Spleen (tissue), 11 donors: ENCODE measurements around the gene UBL5. TPM values are rescaled to one million over a fixed set of nuclear protein-coding genes. Genes with fewer than 3 reads are reported as not detected.
"Not testable (repeated sequence)": the region's sequence is repeated elsewhere in the genome, so short reads cannot be mapped to it uniquely, and the experiment has no call there.

Experiments
- DNase-seq: peaks from one replicate; pipeline ENCODE4 v3.0.0-alpha.2; 2020
- H3K27ac ChIP-seq, 8 donors: fragments of 200-600 bp; sonication (generic) in 7 of 8; 1 replicate in 4 of 8; 2 replicates in 4 of 8; pipeline versions ENCODE4 v1.5.0 to v1.8.0; 2016 to 2021; ENCODE audit warnings: inconsistent platforms in 4 of 8, mild to moderate bottlenecking in 4 of 8, moderate library complexity in 1 of 8
- H3K27me3 ChIP-seq, 7 donors: fragments of 200-600 bp; sonication (generic) in 6 of 7; replicated peaks in 1 of 7; 1 replicate in 4 of 7; 2 replicates in 3 of 7; pipeline versions ENCODE4 v1.5.0 to v1.8.0; 2016 to 2021; ENCODE audit warnings: inconsistent platforms in 3 of 7, mild to moderate bottlenecking in 1 of 7
- H3K36me3 ChIP-seq, 6 donors: fragments of 200-600 bp; sonication (generic) in 5 of 6; 1 replicate in 4 of 6; 2 replicates in 2 of 6; pipeline versions ENCODE4 v1.5.0 to v1.8.0; 2016 to 2021; ENCODE audit warnings: inconsistent platforms in 2 of 6
- H3K4me1 ChIP-seq, 6 donors: fragments of 200-600 bp; sonication (generic) in 5 of 6; 1 replicate in 3 of 6; 2 replicates in 3 of 6; pipeline versions ENCODE4 v1.5.0 to v1.8.0; 2016 to 2021; ENCODE audit warnings: inconsistent platforms in 3 of 6
- H3K4me3 ChIP-seq, 8 donors: fragments of 200-600 bp; sonication (generic) in 7 of 8; 1 replicate in 4 of 8; 2 replicates in 4 of 8; pipeline versions ENCODE4 v1.5.0 to v1.8.0; 2016 to 2021; ENCODE audit warnings: inconsistent platforms in 4 of 8, mild to moderate bottlenecking in 4 of 8, moderate library complexity in 2 of 8
- H3K9me3 ChIP-seq, 8 donors: fragments of 200-600 bp; sonication (generic) in 7 of 8; 1 replicate in 4 of 8; 2 replicates in 4 of 8; pipeline versions ENCODE4 v1.5.0 to v1.8.0; 2016 to 2021; ENCODE audit warnings: inconsistent platforms in 4 of 8
- POLR2A ChIP-seq, 3 donors: fragments of 450-650 bp; IDR thresholded peaks; one replicate each; pipeline ENCODE4 v1.5.1; 2017; ENCODE audit warnings: antibody characterized with exemption in 3 of 3, mild to moderate bottlenecking in 1 of 3
- POLR2AphosphoS5 ChIP-seq, 3 donors: sonication (generic); formaldehyde crosslinking; IDR thresholded peaks; one replicate each; pipeline ENCODE4 v1.5.1; 2017; ENCODE audit warnings: antibody characterized with exemption in 3 of 3
- WGBS, 5 donors: extraction: QIAGEN DNeasy Blood & Tissue Kit in 3 of 5; methylation state at CpG; one replicate each; pipeline versions ENCODE4 v1.1.5 to v1.1.7; 2013 to 2018; 5-methylcytosine and 5-hydroxymethylcytosine counted together
- intact Hi-C: fragments of 100-400 bp; cut with DNase I; formaldehyde crosslinking; loops from one replicate; pipeline ENCODE4 v1.15.0; 2023; ENCODE audit warnings: low total_unique reads
- polyA plus RNA-seq, 3 donors: library from polyadenylated mRNA; stranded (reverse); fragments of 200-250 nt; gene quantifications; one replicate each; pipeline ENCODE4 v1.2.1, GENCODE V29; 2013
- total RNA-seq, 7 donors: library from RNA; depleted of rRNA in 3 of 7; stranded (reverse); fragments of >200 nt in 3 of 7; fragmentation: NEBNext Ultra II Directional in 4 of 7; extraction: Animal tissue kit (Norgen Biotek cat#: 25700) in 4 of 7; gene quantifications; one replicate each; pipeline versions ENCODE4 v1.1.0 to v1.2.1, GENCODE V29; 2016 to 2021
- TF ChIP-seq, protein P1 (sequence below), 11 experiments: fragments of 200-600 bp in 7 of 11; fragments of 450-650 bp in 4 of 11; sonication (generic) in 4 of 11; IDR thresholded peaks in 8 of 11; conservative IDR thresholded peaks in 3 of 11; 1 replicate in 7 of 11; 2 replicates in 4 of 11; pipeline versions ENCODE4 v1.4.0 to v1.8.0; 2016 to 2021; ENCODE audit warnings: antibody characterized with exemption in 11 of 11, inconsistent platforms in 4 of 11, mild to moderate bottlenecking in 1 of 11
- donor health status: healthy with polysubstance abuse.
- donor health status: DM: no; HTN: no; CAD: no; lungs with moderate emphysema.
- donor health status: DM: no; HTN: no; CAD: no.
- donor health status: Bipolar disorder and iron deficiency.
- donor health status: healthy.
- donor health status: DM: no; HTN: no; CAD: no.
- donor health status: DM: yes; HTN: yes; CAD: no.

UBL5 gene
- total and polyA plus RNA-seq, 10 donors = 180 to 778 (median 269) TPM

- peaks cover 0 to 19% (median 12%) of the 10 kb centered on the region in 8 donors for H3K9me3 ChIP-seq
- H3K4me3 ChIP-seq = peak within 1 kb of the TSS; percentile 72 to 97 (median 90)
- H3K27ac ChIP-seq = peak within 1 kb of the TSS; percentile 73 to 99 (median 94)
- DNase-seq = peak; percentile 100
- H3K36me3 ChIP-seq = peaks cover 0 to 30% (median 8%) of the 10 kb centered on the region in 6 donors
- TF ChIP-seq POLR2A (IDR thresholded peaks at IDR 0.05) (peak in 2 of 3 donors; percentile 21 to 23), POLR2AphosphoS5 (IDR thresholded peaks at IDR 0.05) (peak; percentile 87 to 94 (median 88))
- TF ChIP-seq, protein P1, sequence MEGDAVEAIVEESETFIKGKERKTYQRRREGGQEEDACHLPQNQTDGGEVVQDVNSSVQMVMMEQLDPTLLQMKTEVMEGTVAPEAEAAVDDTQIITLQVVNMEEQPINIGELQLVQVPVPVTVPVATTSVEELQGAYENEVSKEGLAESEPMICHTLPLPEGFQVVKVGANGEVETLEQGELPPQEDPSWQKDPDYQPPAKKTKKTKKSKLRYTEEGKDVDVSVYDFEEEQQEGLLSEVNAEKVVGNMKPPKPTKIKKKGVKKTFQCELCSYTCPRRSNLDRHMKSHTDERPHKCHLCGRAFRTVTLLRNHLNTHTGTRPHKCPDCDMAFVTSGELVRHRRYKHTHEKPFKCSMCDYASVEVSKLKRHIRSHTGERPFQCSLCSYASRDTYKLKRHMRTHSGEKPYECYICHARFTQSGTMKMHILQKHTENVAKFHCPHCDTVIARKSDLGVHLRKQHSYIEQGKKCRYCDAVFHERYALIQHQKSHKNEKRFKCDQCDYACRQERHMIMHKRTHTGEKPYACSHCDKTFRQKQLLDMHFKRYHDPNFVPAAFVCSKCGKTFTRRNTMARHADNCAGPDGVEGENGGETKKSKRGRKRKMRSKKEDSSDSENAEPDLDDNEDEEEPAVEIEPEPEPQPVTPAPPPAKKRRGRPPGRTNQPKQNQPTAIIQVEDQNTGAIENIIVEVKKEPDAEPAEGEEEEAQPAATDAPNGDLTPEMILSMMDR (IDR thresholded peaks at IDR 0.05 in 8 of 11, conservative IDR thresholded peaks at IDR 0.05 in 3 of 11) = peak in 2 of 11 experiments; percentile 25 to 30
- no peaks in the 10 kb centered on the region for H3K27me3 ChIP-seq
- 0 to 1% (median 1%) methylated on average over 71 to 82 of the region's 82 CpGs for WGBS, 5 donors
- intact Hi-C loops = no loop called here
- peaks cover 9 to 36% (median 24%) of the 10 kb centered on the region in 6 donors for H3K4me1 ChIP-seq
These were observed 8.8 kb upstream of the UBL5 start, which contains the start of gene FBXL12 for GRCh38 chr19:9818734-9819595. Gene FBXL12 (minus strand): TSS chr19:9819079. CDS start chr19:9818813, 266 bp downstream.

DNA sequence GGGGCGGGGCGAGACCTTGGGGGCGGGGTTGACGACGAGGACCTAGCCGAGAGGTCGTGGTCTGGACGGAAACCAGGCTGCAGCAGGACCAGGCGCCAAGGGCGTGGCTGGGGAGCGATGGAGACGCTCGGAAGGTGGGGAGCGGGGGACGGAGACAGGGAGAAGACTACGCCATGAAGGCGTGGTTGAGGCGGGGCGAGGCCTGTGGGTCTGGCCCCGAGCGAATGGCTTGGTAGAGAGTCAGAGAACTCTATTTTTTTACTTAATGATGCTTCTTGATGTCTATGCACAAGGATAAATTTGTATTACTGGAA lies 8.2 kb upstream of the UBL5 start:
- DNase-seq = no peak
- H3K36me3 ChIP-seq = peaks cover 0 to 31% (median 6%) of the 10 kb centered on the region in 6 donors
- H3K27ac ChIP-seq = peak overlapping the region; percentile 43 to 99 (median 94)
- 0 to 1% (median 0%) methylated on average over 15 to 21 of the region's 21 CpGs for WGBS, 5 donors
- H3K9me3 ChIP-seq = peaks cover 0 to 19% (median 12%) of the 10 kb centered on the region in 8 donors
- H3K4me3 ChIP-seq = peak overlapping the region; percentile 2 to 97 (median 61)
- intact Hi-C loops = no loop called here
- H3K27me3 ChIP-seq = no peaks in the 10 kb centered on the region
- TF ChIP-seq POLR2A (IDR thresholded peaks at IDR 0.05) = no peak
- TF ChIP-seq, protein P1 (IDR thresholded peaks at IDR 0.05 in 8 of 11, conservative IDR thresholded peaks at IDR 0.05 in 3 of 11) = peak in 1 of 11 experiments; percentile 4
- peak; percentile 49 to 71 (median 56) for TF ChIP-seq POLR2AphosphoS5 (IDR thresholded peaks at IDR 0.05)
- peaks cover 9 to 36% (median 24%) of the 10 kb centered on the region in 6 donors for H3K4me1 ChIP-seq

DNA sequence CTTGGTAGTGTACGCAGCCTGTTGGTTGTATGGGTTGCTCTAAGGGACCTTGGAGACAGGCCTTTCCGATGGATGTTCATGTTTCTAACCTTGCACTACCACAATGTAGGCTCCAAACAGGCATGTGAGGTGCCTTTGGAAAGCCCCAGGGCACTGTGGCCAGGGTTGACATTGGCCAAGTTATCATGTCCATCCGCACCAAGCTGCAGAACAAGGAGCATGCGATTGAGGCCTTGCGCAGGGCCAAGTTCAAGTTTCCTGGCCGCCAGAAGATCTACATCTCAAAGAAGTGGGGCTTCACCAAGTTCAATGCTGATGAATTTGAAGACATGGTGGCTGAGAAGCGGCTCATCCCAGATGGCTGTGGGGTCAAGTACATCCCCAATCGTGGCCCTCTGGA lies 7.7 kb upstream of the UBL5 start:
- H3K27me3 ChIP-seq, intact Hi-C loops, DNase-seq: not testable (repeated sequence)
- Histone ChIP-seq H3K4me3 (peak overlapping the region in 6 of 8 donors; percentile 2 to 97 (median 83)), H3K9me3 (peaks cover 0 to 14% (median 10%) of the 10 kb centered on the region in 8 donors), H3K36me3 (peaks cover 0 to 31% (median 6%) of the 10 kb centered on the region in 6 donors), H3K27ac (peak overlapping the region; percentile 43 to 99 (median 94)), H3K4me1 (peaks cover 9 to 36% (median 24%) of the 10 kb centered on the region in 6 donors)
- WGBS, 5 donors = 93 to 96% (median 93%) methylated on average over 6 to 8 of the region's 8 CpGs

DNA sequence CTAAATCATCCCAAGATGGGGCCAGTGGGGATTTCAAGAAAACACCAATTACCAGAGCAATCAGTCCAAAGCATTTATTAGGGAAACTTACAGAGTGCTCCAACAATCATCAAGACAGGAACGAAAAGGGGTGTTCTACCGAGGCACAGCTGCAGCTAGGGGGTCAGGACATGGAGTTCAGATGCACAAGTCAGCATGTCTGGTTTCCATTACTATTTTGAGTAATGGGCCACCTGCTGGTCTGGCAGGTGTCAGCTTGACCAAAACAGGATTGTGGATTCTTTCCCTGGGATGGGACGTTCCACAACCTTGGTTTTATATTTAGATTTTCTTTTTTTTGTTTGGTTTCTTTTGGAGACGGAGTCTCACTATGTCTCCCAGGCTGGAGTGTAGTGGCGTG lies 3.9 kb upstream of the UBL5 start:
- DNase-seq = no peak
- Histone ChIP-seq H3K9me3 (no peaks in the 10 kb centered on the region), H3K27me3 (no peaks in the 10 kb centered on the region), H3K4me3 (no peak overlapping the region), H3K4me1 (peaks cover 17 to 36% (median 30%) of the 10 kb centered on the region in 6 donors), H3K27ac (no peak overlapping the region), H3K36me3 (peaks cover 0 to 18% (median 0%) of the 10 kb centered on the region in 6 donors)
- 88 to 95% (median 91%) methylated on average over 5 of the region's 5 CpGs for WGBS, 5 donors
- TF ChIP-seq POLR2A (IDR thresholded peaks at IDR 0.05) (no peak), POLR2AphosphoS5 (IDR thresholded peaks at IDR 0.05) (no peak)
- TF ChIP-seq, protein P1 (IDR thresholded peaks at IDR 0.05 in 8 of 11, conservative IDR thresholded peaks at IDR 0.05 in 3 of 11) = no peak
- intact Hi-C loops = no loop called here
